ENCODE data around the gene SNED1.

Gene SNED1

GRCh38 chr2:241136191-241136590 is 137.8 kb downstream of the SNED1 start:
- no peak for TF ChIP-seq CTCF (IDR thresholded peaks at IDR 0.05; ENCODE audit: extremely low read depth, insufficient read depth, missing control alignments)
- DNase-seq (ENCODE audit: low spot score), result no peak
- in situ Hi-C loops (cut with MboI; ENCODE audit: low pct_unique_long_range_greater_than_20kb, low sequenced_read_pairs, unreplicated experiment), result no loop called here

- in situ Hi-C loops (cut with MboI; ENCODE audit: low pct_unique_long_range_greater_than_20kb, low sequenced_read_pairs, unreplicated experiment), result no loop called here
- no peak for TF ChIP-seq CTCF (IDR thresholded peaks at IDR 0.05; ENCODE audit: extremely low read depth, insufficient read depth, missing control alignments)
- DNase-seq (ENCODE audit: low spot score), result no peak
Observed at GRCh38 chr2:241136661-241137260, 138.3 kb downstream of the SNED1 start.

GRCh38 chr2:241137276-241138190 is 139.1 kb downstream of the SNED1 start:
- no peak for DNase-seq (ENCODE audit: low spot score)
- in situ Hi-C loops (cut with MboI; ENCODE audit: low pct_unique_long_range_greater_than_20kb, low sequenced_read_pairs, unreplicated experiment), result no loop called here
- TF ChIP-seq CTCF (IDR thresholded peaks at IDR 0.05; ENCODE audit: extremely low read depth, insufficient read depth, missing control alignments), result no peak

GRCh38 chr2:241138471-241138870 is 140.1 kb downstream of the SNED1 start:
- no peak for TF ChIP-seq CTCF (IDR thresholded peaks at IDR 0.05; ENCODE audit: extremely low read depth, insufficient read depth, missing control alignments)
- DNase-seq (ENCODE audit: low spot score), result no peak
- in situ Hi-C loops (cut with MboI; ENCODE audit: low pct_unique_long_range_greater_than_20kb, low sequenced_read_pairs, unreplicated experiment), result no loop called here

- no peak for TF ChIP-seq CTCF (IDR thresholded peaks at IDR 0.05; ENCODE audit: extremely low read depth, insufficient read depth, missing control alignments)
- no peak for DNase-seq (ENCODE audit: low spot score)
- in situ Hi-C loops (cut with MboI; ENCODE audit: low pct_unique_long_range_greater_than_20kb, low sequenced_read_pairs, unreplicated experiment), result no loop called here
Observed at GRCh38 chr2:241139531-241140444, 141.4 kb downstream of the SNED1 start.

- DNase-seq (ENCODE audit: low spot score), result no peak
- in situ Hi-C loops (cut with MboI; ENCODE audit: low pct_unique_long_range_greater_than_20kb, low sequenced_read_pairs, unreplicated experiment), result no loop called here
- TF ChIP-seq CTCF (IDR thresholded peaks at IDR 0.05; ENCODE audit: extremely low read depth, insufficient read depth, missing control alignments), result no peak
Observed at GRCh38 chr2:241140445-241140840, 142.0 kb downstream of the SNED1 start.
